ENCODE data around the gene CNFN. TPM values are rescaled to one million over a fixed set of nuclear protein-coding genes. Genes with fewer than 3 reads are reported as not detected.

Gene CNFN
- total RNA-seq, 1 donor from 2014 or later: 1.00 TPM

- peak overlapping the region; percentile 63 for H3K27ac Mint-ChIP-seq
- H3K4me1 Mint-ChIP-seq: peaks cover 46% of the 10 kb centered on the region
- ChIA-PET CTCF (interaction anchor here (1.9 to 3.9 kb wide), 4 partner anchors 13 to 19 kb away, joined by 10 to 24 read pairs (median 15); no protein-coding TSS in a partner anchor), POLR2A (interaction anchor here (1.5 kb wide), 1 partner anchor 13 kb away, joined by 3 read pairs; no protein-coding TSS in a partner anchor)
- TF ChIP-seq CTCF (IDR thresholded peaks at IDR 0.05): no peak
- H3K4me3 Mint-ChIP-seq: no peak overlapping the region
- H3K9me3 Mint-ChIP-seq: no peaks in the 10 kb centered on the region
- no peak for ATAC-seq (ENCODE audit: low read depth)
- no peaks in the 10 kb centered on the region for H3K27me3 Mint-ChIP-seq
- intact Hi-C loops (cut with micrococcal nuclease): loop anchor here (5.0 kb wide), 1 partner anchor 34 kb away; no protein-coding TSS in a partner anchor
- H3K36me3 Mint-ChIP-seq (ENCODE audit: low read depth): peaks cover 33% of the 10 kb centered on the region
- no peak for DNase-seq
Measured at GRCh38 chr19:42421101-42421500, 31.0 kb upstream of the CNFN start.

GRCh38 chr19:42420055-42420544 lies 30.0 kb upstream of the CNFN start:
- ChIA-PET CTCF (interaction anchor here (0.6 to 3.5 kb wide), 6 partner anchors 11 to 26 kb away, joined by 3 to 24 read pairs (median 7); no protein-coding TSS in a partner anchor), POLR2A (interaction anchor here (0.6 to 1.5 kb wide), 8 partner anchors 12 to 1095 kb away, joined by 3 to 11 read pairs (median 3); partner anchors contain the start of genes PAFAH1B3 and ZNF574)
- peak; percentile 17 for TF ChIP-seq CTCF (IDR thresholded peaks at IDR 0.05)
- no peaks in the 10 kb centered on the region for H3K27me3 Mint-ChIP-seq
- H3K9me3 Mint-ChIP-seq: no peaks in the 10 kb centered on the region
- peak; percentile 61 for DNase-seq
- no peak overlapping the region for H3K4me3 Mint-ChIP-seq
- ATAC-seq (ENCODE audit: low read depth): peak; percentile 20
- intact Hi-C loops (cut with micrococcal nuclease): loop anchor here (1.0 to 5.0 kb wide), 2 partner anchors 13 to 33 kb away; no protein-coding TSS in a partner anchor
- peaks cover 36% of the 10 kb centered on the region for H3K36me3 Mint-ChIP-seq (ENCODE audit: low read depth)
- peak overlapping the region; percentile 53 for H3K27ac Mint-ChIP-seq
- peaks cover 46% of the 10 kb centered on the region for H3K4me1 Mint-ChIP-seq

GRCh38 chr19:42419309-42419708 lies 29.2 kb upstream of the CNFN start:
- ChIA-PET POLR2A (interaction anchor here (1.1 kb wide), 1 partner anchor 33 kb away, joined by 3 read pairs; no protein-coding TSS in a partner anchor), CTCF (interaction anchor here (1.1 to 3.5 kb wide), 4 partner anchors 12 to 21 kb away, joined by 3 to 24 read pairs (median 12); no protein-coding TSS in a partner anchor)
- Mint-ChIP-seq H3K4me3 (no peak overlapping the region), H3K36me3 (ENCODE audit: low read depth) (peaks cover 42% of the 10 kb centered on the region), H3K27ac (no peak overlapping the region), H3K9me3 (no peaks in the 10 kb centered on the region), H3K4me1 (peaks cover 43% of the 10 kb centered on the region), H3K27me3 (no peaks in the 10 kb centered on the region)
- ATAC-seq (ENCODE audit: low read depth): no peak
- intact Hi-C loops (cut with micrococcal nuclease): no loop called here
- no peak for TF ChIP-seq CTCF (IDR thresholded peaks at IDR 0.05)
- no peak for DNase-seq

- H3K4me3 Mint-ChIP-seq: no peak overlapping the region
- intact Hi-C loops (cut with micrococcal nuclease): no loop called here
- H3K36me3 Mint-ChIP-seq (ENCODE audit: low read depth): peaks cover 56% of the 10 kb centered on the region
- peaks cover 3% of the 10 kb centered on the region for H3K4me1 Mint-ChIP-seq
- H3K27ac Mint-ChIP-seq: no peak overlapping the region
- ATAC-seq (ENCODE audit: low read depth): no peak
- ChIA-PET CTCF (interaction anchor here (1.0 to 1.5 kb wide), 2 partner anchors 12 to 27 kb away, joined by 3 read pairs; no protein-coding TSS in a partner anchor), POLR2A (no interaction called here)
- no peaks in the 10 kb centered on the region for H3K9me3 Mint-ChIP-seq
- no peak for DNase-seq
- H3K27me3 Mint-ChIP-seq: no peaks in the 10 kb centered on the region
- no peak for TF ChIP-seq CTCF (IDR thresholded peaks at IDR 0.05)
Measured at GRCh38 chr19:42412661-42413076, 22.6 kb upstream of the CNFN start.

- ATAC-seq (ENCODE audit: low read depth) (no peak), DNase-seq (no peak)
- Mint-ChIP-seq H3K9me3 (no peaks in the 10 kb centered on the region), H3K4me3 (no peak overlapping the region), H3K36me3 (ENCODE audit: low read depth) (peaks cover 60% of the 10 kb centered on the region), H3K4me1 (peaks cover 3% of the 10 kb centered on the region), H3K27me3 (no peaks in the 10 kb centered on the region), H3K27ac (no peak overlapping the region)
- no peak for TF ChIP-seq CTCF (IDR thresholded peaks at IDR 0.05)
- CTCF ChIA-PET: interaction anchor here (1.0 to 1.5 kb wide), 2 partner anchors 12 to 28 kb away, joined by 3 read pairs; no protein-coding TSS in a partner anchor
- intact Hi-C loops (cut with micrococcal nuclease): no loop called here
- POLR2A ChIA-PET: no interaction called here
Measured at GRCh38 chr19:42412227-42412626, 22.1 kb upstream of the CNFN start.

Measured in activated B cell treated with CpG ODN at 0.5 μM for 24 hours (primary cell).